Measurements from ENCODE around the gene SHISA5.

GRCh38 chr3:48519277-48519643 is 15.3 kb upstream of the SHISA5 start:
- TF ChIP-seq FOXM1 (IDR thresholded peaks at IDR 0.05; ENCODE audit: borderline replicate concordance) (no peak), SP1 (IDR thresholded peaks at IDR 0.05) (no peak), SUZ12 (IDR thresholded peaks at IDR 0.05) (no peak)
